ENCODE data around the gene APP. TPM values are rescaled to one million over a fixed set of nuclear protein-coding genes. Genes with fewer than 3 reads are reported as not detected.

APP gene
- total and polyA plus RNA-seq, 10 of the 15 experiments (the other 5 are each of a cell fraction or from before 2014, with no cell fraction given), result 8.8 to 94.9 (median 51.0) TPM

- H3K4me3 ChIP-seq, result no peak overlapping the region
- no peak overlapping the region for H3K9ac ChIP-seq (ENCODE audit: control insufficient read depth, insufficient read depth, low read length)
- ChIA-PET SMC1A (ENCODE audit: uncharacterized antibody, unreplicated experiment) (interaction anchor here (0.9 to 1.4 kb wide), 2 partner anchors 8 to 26 kb away, joined by 3 read pairs; no protein-coding TSS in a partner anchor), CTCF (interaction anchor here (1.3 kb wide), 1 partner anchor 9 kb away, joined by 3 read pairs; no protein-coding TSS in a partner anchor), RAD21 (ENCODE audit: unreplicated experiment) (no interaction called here), POLR2A (no interaction called here)
- H3K4me1 ChIP-seq (ENCODE audit: control insufficient read depth, insufficient read depth, low read length), result no peaks in the 10 kb centered on the region
- no peak overlapping the region for H3K4me2 ChIP-seq (ENCODE audit: control insufficient read depth, insufficient read depth)
- FAIRE-seq, result no peak
- peaks cover 3% of the 10 kb centered on the region in 2 experiments; a peak in 3 of 4 replicates for H3K36me3 ChIP-seq (ENCODE audit: control insufficient read depth in 2 of 2, insufficient read depth in 2 of 2, low read length in 1 of 2)
- H4K20me1 ChIP-seq (ENCODE audit: control insufficient read depth, insufficient read depth), result no peaks in the 10 kb centered on the region
- no peak overlapping the region for H3K27ac ChIP-seq (ENCODE audit: control insufficient read depth, insufficient read depth)
- H2AFZ ChIP-seq (ENCODE audit: control insufficient read depth, low read depth, low read length), result no peak overlapping the region
- DNase-seq (ENCODE audit: low read depth, low spot score), result no peak
- no TSS peak for BruUV-seq (replicated peaks)
- no peaks in the 10 kb centered on the region for H3K9me3 ChIP-seq (replicated peaks; ENCODE audit: control insufficient read depth, insufficient read depth, low read length)
- no peak for ATAC-seq
- no peaks in the 10 kb centered on the region for H3K79me2 ChIP-seq (ENCODE audit: control insufficient read depth, insufficient read depth, low read length)
- no peaks in the 10 kb centered on the region for H3K27me3 ChIP-seq (replicated peaks in 1 of 2; ENCODE audit: control insufficient read depth in 2 of 2, insufficient read depth in 2 of 2, low read length in 1 of 2)
- in situ Hi-C loops (cut with MboI) (no loop called here), intact Hi-C loops (cut with micrococcal nuclease; ENCODE audit: unreplicated experiment) (no loop called here)
- 22% methylated on average over 2 of the region's 2 CpGs for WGBS (ENCODE audit: insufficient coverage, insufficient replicate concordance, low lambda C conversion rate, missing lambda C conversion rate)
- TF ChIP-seq, protein P1, sequence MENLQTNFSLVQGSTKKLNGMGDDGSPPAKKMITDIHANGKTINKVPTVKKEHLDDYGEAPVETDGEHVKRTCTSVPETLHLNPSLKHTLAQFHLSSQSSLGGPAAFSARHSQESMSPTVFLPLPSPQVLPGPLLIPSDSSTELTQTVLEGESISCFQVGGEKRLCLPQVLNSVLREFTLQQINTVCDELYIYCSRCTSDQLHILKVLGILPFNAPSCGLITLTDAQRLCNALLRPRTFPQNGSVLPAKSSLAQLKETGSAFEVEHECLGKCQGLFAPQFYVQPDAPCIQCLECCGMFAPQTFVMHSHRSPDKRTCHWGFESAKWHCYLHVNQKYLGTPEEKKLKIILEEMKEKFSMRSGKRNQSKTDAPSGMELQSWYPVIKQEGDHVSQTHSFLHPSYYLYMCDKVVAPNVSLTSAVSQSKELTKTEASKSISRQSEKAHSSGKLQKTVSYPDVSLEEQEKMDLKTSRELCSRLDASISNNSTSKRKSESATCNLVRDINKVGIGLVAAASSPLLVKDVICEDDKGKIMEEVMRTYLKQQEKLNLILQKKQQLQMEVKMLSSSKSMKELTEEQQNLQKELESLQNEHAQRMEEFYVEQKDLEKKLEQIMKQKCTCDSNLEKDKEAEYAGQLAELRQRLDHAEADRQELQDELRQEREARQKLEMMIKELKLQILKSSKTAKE (IDR thresholded peaks at IDR 0.05; ENCODE audit: low read depth, poor library complexity, severe bottlenecking), result no peak
- no peak for TF ChIP-seq ZNF274 (IDR thresholded peaks at IDR 0.05; ENCODE audit: insufficient read depth, insufficient read length)
- TF ChIP-seq ASH2L (IDR thresholded peaks at IDR 0.05; ENCODE audit: borderline replicate concordance, low read depth), result no peak
- TF ChIP-seq ZNF207 (IDR thresholded peaks at IDR 0.05; ENCODE audit: borderline replicate concordance), result no peak
- TF ChIP-seq IKZF2 (IDR thresholded peaks at IDR 0.05), result no peak
- TF ChIP-seq, protein P2, sequence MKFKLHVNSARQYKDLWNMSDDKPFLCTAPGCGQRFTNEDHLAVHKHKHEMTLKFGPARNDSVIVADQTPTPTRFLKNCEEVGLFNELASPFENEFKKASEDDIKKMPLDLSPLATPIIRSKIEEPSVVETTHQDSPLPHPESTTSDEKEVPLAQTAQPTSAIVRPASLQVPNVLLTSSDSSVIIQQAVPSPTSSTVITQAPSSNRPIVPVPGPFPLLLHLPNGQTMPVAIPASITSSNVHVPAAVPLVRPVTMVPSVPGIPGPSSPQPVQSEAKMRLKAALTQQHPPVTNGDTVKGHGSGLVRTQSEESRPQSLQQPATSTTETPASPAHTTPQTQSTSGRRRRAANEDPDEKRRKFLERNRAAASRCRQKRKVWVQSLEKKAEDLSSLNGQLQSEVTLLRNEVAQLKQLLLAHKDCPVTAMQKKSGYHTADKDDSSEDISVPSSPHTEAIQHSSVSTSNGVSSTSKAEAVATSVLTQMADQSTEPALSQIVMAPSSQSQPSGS (IDR thresholded peaks at IDR 0.05; ENCODE audit: low read length), result no peak
- TF ChIP-seq TARDBP (IDR thresholded peaks at IDR 0.05; ENCODE audit: borderline replicate concordance), result no peak
- no peak for TF ChIP-seq ZBED1 (IDR thresholded peaks at IDR 0.05; ENCODE audit: borderline replicate concordance)
- TF ChIP-seq, protein P3, sequence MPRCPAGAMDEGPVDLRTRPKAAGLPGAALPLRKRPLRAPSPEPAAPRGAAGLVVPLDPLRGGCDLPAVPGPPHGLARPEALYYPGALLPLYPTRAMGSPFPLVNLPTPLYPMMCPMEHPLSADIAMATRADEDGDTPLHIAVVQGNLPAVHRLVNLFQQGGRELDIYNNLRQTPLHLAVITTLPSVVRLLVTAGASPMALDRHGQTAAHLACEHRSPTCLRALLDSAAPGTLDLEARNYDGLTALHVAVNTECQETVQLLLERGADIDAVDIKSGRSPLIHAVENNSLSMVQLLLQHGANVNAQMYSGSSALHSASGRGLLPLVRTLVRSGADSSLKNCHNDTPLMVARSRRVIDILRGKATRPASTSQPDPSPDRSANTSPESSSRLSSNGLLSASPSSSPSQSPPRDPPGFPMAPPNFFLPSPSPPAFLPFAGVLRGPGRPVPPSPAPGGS (IDR thresholded peaks at IDR 0.05; ENCODE audit: borderline replicate concordance, insufficient read depth, low read depth, low read length, poor library complexity, severe bottlenecking), result no peak
- TF ChIP-seq HDAC2 (IDR thresholded peaks at IDR 0.05), result no peak
- TF ChIP-seq RB1 (IDR thresholded peaks at IDR 0.05; ENCODE audit: borderline replicate concordance), result no peak
- no peak for TF ChIP-seq RUNX3 (IDR thresholded peaks at IDR 0.05; ENCODE audit: low read length)
- no peak for TF ChIP-seq TAF1 (IDR thresholded peaks at IDR 0.05; ENCODE audit: borderline replicate concordance, low read depth, low read length)
- TF ChIP-seq E4F1 (IDR thresholded peaks at IDR 0.05; ENCODE audit: borderline replicate concordance, partially characterized antibody), result no peak
- no peak for TF ChIP-seq MEF2A (IDR thresholded peaks at IDR 0.05; ENCODE audit: insufficient read depth, low read depth, low read length)
- TF ChIP-seq SPI1 (IDR thresholded peaks at IDR 0.05; ENCODE audit: borderline replicate concordance, insufficient read depth, low read depth, low read length), result no peak
Observed at GRCh38 chr21:26110715-26111114, 59.9 kb downstream of the APP start.

Data from GM12878 (cell line).